ENCODE measurements around the gene DSCAML1.

The DSCAML1 gene

DNA sequence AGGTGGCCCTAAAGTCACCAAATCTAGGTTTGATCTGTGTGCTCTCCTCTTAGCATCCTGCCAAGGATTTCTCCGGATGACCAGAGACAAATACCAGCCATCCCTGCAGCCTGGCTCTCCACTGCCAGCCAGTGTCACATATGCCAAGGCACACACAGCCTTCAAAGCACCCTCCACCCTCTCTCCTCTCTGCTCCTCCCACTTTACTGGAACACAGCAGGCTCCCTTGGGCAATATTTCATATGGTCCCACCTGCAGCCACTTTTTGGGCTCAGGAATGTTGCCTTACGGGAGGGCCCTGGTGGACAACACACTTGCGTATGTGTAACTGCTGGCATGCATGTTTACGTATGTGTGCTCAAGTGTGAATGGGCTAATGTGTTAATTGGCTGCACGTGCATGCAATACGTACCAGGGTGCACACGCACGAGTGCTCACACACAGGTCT, 285.5 kb downstream of the DSCAML1 start:
- DNase-seq: no peak

DNA sequence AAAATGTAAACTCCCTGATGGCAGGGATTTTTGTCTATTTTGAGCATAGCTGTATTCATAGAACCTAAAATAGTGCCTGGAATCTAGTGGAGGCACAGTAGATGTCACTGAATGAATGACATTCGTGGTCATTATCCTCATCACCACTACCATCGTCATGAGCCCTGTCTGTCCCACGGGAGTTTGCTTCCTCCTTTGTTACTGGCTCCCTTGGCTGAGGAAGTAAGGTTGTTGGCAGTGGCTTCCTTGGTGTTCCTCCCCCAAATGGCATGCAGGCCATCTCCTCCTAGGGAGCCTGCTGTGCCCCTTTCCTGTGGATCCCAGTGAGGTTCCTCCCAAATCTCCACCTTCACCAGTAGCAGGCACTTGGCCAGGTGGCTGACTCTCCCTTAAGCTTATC, 286.4 kb downstream of the DSCAML1 start:
- DNase-seq: peak; percentile 31

DNA sequence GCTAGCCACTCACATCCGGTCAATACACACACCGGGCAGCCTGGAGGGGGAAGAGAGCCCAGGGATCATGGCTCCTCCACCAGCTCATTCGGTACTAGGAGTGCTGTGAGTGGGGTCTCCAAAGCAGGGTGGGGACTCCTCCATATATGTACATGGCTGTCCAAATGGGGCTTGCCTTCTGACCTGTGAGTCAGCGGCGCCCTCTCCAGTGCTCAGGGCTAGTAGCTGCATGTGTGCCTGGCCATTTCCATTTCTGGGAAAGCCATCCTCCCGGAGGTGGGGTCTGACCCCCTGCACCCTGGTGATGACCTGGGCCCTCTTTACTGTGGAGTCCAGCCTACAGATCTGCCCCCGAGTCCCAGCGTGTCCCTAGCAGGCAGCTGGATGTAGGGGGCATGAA, 287.5 kb downstream of the DSCAML1 start:
- DNase-seq: no peak

DNA sequence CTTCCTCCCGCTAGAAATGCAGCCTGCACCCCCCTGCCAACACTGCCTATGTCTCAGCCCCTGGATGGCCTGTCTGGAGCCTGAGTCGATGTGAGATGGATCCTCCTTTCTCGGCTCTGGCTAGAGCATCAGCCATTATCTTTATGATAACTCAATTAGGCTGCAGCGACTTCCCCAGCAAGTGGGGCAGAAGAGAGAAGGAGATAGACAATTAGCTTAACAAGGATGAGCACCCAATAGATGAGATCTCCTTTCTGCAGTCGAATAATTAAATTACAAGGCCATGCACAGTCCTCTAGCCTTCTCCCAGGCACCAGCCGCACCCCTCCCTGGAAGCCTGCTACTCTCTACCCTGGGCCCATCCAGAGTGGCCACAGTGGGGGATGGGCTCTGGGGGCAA, 290.0 kb downstream of the DSCAML1 start:
- DNase-seq: no peak

DNA sequence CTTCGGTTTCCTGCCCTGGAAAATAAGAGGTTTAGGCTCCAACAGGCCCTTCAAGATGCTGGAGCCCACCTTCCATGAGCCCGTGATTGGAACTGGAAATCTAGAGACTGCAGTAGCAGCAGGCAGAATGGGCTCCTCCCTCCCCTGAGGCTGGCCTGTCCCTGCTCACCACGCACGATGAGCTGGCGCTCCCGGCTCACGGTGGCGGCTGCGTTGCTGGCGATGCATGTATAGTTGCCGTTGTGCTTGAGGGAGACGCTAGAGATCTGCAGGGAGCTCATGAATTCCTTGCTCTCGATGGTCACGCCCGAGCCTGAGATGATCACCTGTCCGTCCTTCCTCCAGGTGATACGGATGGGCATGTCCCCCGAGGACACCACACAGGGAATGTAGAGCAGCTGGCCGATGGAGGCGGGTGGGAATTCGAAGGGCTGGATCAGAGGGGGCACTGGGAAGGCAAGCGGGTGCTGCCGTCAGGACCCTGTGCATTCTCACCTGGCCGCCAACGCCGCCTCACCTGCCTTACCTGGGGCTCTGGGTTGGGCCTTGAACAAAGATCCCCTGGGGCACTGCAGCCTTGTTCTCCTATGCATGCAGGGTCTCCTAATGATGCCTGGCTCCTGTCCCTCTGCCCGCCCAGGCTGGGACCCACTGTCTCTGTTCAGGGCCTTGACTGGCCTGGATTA, 291.6 kb downstream of the DSCAML1 start:
- DNase-seq: no peak

DNA sequence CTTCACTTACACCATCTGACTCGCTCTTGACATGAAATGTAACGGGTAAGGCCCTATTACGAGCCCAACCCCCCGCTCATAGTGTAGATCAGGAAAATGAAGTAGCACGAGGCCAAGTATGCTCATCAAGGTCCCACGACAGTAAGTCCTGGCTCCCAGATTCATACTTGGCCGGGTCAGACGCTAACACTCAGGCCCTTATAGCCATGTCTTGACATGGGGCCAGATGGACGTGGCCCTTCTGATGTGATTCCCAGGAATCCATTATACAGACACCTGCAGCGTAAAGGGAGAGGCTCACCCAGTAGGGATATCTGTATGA, 294.3 kb downstream of the DSCAML1 start:
- DNase-seq: no peak

DNA sequence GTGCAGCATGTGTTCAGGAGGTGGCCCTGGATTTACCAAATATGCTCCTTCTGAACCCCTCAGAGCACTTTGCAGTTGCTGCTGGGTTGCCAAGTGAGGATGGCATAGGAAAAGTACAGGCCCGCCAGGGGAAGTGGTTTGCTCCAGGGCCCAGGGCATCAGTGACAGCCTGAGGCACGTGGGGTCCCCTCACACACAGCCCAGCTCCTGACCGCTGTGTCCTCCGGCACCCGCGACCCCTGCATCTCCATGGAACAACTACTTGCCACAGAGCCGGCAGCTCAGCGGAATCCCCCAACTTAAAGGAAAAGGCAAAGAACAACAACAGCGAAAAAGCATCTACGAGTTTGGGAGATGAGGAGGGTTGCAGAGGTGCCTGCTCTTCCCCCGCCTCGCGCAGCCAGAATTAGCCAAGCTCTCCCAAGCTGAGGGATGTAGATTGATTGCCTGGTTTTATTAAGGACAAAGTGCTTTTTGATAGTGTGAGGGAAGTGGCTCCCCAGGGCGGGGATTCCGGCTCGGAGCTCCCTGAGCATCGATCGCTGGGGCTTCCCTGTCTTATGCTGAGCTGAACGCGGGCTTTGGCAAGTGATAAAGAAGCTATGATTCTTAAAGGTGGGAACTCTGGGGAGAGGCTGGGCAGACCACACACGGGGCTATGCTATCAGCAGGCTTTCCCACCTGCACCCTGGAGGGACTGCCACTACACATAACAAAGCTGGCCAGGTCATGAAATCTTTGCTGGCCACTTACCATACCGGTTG, 294.8 kb downstream of the DSCAML1 start:
- DNase-seq: no peak

DNA sequence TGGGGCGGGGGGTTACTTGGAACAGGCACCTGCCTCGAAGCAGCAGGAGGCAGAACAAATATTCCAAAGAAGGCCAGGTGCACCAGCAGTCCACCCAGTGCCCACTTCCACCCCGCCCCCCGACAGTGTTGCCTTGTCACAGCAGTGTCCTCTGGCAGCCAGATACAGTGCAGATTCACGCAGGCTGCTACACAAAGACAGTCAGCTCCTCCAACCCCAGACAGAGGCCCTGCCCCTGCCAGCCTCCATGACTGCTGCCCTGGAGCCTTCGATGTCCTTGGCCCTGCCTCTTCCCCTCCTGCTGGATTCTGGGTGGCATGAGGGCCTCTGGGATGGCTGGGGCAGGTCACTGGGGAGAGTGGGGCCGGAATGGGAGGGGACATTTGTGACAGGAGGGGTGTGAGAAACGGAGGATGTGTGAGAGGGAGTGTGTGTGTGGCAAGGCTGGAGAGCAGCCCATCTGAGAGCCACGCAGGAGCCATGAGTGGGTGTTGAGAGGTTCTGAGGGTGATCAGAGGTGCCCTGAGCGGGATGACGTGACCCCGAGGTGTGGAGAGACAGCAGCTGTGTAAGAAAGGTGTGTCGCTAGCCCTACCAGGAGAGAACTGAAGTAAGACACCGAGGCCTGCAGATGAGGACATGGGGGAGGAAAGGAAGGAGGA, 295.6 kb downstream of the DSCAML1 start:
- DNase-seq: no peak

DNA sequence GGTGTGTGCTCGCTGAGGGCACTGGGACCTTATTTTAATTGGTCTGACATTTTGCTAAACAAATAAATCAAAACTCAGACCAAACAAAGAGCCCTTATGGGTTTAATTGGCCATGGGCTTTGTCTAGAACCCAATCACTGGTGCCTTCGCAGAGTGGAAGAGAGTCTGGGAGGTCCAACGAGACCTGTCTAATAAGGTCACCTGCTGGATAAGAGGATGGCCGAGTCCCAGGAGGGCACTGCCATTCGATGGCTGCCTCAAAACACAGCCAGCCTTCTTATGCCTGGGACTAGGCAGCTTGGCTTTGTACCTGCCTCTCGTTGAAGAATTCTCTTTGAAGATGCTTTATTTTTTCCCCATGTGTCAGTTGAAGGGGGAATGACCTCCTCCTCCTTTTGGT, 298.2 kb downstream of the DSCAML1 start:
- DNase-seq: no peak

DNA sequence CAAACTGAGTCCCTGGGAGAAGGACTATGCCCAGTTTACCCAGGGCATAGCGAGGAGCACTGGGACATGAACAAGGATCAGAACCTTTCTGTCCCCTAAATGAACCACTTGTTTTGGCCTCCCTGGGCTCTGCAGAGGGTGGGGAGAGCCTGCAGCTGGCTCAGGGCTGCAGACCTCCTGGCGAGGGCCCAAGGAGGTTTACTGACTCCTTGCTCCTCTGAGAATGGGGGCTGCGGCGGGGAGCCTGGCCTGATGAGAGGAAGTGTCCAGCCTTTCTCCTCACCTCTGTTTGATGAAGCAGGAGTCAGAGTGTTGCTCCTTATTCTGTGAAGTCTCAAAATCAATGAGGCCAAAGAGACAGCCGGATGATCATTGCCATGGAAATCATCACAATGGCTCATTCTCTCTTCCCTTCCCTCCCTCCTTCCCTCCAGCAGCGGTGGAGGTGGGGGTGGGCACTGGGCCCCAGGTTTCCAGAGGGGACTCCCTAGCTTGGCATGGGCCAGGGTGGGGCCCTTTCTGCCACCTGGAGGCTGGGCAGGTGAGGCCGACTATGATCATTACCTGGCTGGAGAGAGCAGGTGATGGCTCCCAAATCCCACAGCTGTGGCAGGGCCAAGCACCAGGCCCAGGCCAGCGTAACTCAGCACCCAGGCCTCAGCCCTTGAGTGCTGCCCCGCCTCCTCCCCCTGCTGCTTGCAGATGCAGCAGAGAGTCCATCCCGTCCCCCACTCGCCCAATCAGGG, 299.6 kb downstream of the DSCAML1 start:
- DNase-seq: no peak

DNA sequence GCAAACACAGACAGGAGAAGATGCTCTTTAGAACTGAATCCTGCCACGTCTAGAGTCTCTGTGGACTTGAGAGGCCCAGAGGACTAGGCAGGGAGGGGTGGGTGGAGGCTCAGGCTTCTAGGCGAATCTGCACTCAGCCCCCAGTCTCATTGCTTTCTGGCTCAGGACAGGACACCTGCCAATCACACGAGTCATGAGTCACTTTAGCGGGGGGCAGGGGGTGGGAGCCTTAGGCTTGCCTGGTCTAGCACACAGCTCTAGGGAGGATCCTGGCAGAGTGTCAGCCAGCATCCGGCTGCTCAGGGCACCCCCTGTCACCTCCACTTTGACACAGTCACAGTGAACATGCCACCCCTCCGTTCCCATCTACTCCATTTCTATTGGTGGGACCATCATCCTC, 301.7 kb downstream of the DSCAML1 start:
- DNase-seq: no peak

DNA sequence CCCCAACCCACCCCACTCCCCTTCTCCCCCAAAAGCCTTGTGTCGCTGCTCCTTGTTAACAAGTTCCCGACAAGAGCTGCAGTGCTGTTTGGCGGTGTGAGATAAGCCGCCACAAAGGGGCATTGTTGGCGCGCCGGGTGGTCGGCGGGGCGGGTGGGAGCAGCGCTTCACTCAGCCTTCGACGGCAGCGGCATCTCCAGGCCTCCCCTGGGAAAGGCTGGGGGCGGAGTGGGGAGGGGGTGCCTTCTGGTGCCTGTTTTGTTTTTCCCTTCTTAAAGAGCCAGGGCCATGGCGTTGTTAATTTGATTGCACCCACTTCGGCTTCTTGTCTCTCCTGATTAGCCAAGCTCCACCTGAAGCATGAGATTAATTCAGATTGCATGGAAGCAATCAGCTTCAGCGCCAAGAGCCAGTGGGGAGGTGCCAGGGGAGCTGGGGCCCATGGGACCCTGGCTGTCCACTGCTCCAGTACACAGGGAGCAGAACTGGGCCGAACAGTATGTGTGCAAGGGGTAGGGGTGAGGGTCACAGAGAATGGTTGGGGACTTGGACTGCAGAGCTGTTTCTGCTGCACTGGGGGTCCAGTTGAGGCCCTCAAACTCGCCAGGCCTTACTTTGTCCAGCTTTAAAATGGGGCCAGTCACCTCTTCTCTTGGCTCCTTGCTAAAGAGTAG, 304.3 kb downstream of the DSCAML1 start:
- no peak for DNase-seq

DNA sequence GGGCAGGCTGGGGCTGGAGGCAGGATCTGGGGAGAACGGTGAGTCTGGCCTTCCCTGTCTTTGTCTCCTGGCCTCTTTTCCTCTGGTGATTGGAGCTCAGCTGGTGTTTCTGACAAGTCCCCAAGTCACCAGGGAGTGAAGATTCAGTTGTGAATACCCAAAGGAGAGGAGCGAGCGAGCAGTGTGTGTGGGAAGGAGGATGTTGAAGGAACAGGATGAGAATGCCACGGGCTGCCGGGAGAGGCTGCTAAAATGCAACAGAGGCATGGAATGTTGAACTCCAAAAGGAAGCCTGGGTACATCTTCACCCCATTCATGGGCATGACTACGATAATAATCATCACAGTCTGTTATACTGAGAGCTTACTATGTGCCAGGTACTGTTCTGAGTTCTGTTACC, 306.1 kb downstream of the DSCAML1 start:
- no peak for DNase-seq

DNA sequence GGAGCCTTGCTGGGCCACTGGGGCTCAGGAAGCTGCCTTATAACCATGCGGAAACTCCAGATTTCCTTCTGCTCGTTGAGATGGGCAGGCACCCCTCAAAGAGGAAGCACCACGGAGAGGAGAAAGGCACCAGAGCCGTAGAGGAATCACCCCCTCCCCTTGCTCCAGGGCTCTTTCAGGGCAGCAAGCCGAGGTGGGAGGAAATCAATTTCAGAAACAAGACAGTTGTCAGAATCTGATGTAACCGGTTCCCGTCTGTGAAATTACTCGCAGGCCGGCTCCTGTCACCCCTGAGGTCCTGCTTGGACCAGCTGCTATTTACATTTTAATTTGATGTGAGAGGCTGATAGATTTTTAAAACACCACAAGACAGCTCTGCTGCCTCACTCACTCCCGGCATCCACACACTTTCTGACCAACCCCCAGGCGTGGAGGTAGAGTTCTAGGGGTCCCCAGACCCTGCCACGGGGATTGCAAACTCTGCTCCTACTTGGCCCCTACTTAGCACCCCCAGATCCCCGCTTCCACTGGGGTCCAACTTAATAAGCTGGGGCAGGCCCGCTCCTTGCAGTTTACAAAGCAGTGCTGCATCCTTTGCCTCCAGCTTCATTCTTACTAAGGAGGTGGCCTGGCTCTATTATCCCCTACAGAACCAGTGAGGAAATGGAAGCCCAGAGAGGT, 306.9 kb downstream of the DSCAML1 start:
- DNase-seq: no peak

DNA sequence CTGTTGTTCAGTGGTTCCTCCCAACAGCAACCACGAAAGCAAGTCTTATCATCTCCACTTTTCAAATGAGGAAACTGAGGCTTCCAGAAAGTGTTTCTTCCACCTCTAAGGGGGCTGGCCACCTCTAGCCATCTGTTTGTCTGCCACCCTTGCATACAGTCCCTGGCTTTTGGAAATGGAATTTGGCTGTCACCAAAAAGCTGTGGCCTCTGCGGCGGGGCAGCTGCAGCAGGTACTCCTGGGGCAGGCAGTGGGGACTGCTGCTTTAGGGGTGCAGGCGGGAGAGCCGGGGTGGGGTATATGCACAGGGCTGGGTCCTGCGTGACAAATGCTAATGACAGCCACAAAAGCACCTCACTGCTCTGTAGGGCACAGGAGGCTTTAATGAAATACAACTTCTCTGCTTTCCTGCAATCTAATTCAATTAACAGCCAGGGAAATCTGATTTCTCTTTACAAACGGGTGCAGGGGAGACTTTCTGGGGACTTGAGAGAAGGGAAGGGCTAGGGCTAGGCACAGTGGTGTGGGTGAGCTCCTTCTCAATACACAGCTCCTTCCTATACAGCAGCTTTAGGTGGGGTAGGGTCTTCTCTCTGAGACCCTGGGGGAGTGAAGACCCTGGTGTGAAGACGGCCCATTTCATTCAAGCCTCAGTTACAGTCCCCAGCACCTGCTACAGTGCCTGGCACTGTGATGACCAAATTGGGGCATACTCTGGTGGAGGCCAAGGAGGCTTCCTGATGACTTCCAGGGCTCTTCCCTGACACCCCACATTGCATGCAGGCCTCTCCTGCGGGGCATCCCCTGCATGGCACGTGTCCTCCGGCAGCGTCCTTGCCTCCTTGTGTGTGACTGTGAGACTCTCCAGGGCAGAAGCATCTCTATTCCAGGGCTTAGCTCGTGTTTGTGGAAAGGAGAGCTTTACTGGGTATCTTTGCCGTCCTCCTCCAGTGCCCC, 307.7 kb downstream of the DSCAML1 start:
- no peak for DNase-seq

DNA sequence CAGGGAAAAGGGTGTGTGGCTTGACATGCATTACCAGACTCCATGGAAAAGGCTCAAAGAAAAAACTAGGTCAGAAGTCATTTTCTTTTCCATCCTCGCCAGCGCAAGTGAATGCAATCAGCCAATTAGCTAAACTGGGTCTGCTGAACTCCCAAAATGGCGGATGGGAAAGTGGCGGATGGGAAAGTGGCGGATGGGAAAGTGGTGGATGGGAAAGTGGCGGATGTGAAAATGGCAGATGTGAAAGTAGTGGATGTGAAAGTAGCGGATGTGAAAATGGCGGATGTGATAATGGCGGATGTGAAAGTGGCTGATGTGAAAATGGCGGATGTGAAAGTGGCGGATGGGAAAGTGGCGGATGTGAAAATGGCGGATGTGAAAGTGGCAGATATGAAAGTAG, 311.0 kb downstream of the DSCAML1 start:
- DNase-seq: no peak

DNA sequence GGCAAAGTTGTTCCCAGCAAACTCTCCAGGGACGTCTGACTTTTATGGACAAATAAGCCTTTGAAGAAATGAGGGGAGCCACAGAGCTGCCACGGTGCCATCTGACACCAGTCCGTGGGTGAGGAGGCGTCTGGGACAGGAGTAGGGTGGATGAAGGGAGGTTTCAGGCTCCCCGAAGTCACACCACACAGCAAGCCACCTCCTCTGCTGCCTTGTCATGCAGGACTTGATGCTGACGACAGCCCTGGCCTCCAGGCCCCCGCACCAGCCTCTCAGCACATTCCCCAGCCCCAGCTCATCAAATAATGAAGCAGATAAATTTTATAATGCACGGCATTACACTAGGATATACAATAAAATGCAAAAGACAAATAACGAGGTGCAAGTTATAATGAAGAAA, 312.9 kb downstream of the DSCAML1 start:
- DNase-seq: no peak

DNA sequence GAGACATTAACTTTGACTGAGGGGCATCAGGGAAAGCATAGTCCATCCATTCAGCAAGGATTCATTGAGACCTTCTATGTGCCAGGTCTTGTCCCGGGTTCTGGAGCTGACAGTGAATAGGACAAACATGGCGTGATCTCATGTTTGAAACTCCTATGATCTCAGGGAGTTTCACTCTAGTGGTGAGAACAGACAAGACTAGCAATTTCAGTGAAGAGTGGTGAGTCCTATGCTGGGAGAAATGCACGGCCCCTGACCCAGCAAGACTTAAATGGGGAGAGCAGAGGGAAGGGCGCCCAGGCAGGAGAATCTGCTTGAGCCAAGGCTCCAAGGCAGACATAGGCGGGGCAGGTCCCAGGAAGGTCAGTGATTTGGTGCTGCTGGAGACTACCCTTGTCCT, 313.6 kb downstream of the DSCAML1 start:
- DNase-seq: no peak

DNA sequence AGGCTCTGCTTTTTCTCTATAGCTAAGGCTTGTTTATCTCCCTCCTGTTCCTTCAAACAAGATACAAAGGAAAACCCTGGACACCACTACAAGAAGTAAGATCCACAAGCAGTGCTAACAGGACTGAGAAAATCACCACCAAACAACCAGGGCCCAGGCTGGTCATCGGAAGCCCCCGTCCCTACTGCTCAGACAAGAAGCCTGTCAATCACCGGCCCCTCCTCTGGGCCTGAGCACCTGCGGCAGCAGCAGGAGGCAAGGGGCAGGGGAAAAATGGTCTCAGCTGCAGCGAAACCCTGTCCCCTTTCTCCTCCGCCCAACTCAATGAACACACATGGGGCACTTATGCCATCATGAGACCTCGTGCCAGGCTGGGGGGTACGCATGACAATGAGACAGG, 314.1 kb downstream of the DSCAML1 start:
- DNase-seq: no peak

DNA sequence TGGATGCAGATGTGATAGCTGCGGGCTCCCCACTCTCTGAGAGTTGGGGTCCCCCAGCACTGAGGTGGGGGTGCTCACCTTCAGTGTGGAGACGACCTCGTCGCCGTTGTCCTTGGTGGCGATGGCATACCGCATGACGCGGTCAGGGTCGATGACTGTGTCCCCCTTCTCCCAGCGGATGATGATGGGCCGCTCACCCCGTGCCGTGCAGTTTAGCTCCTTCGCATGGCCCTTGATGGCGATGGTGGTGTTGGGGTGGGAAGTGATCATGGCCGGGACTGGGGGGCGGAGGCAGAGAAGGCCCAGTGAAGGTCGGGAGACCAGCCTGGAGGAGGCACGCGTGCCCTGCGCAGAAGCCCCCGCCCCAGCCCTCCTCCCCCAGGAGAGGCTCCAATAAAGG, 315.1 kb downstream of the DSCAML1 start:
- DNase-seq: no peak

DNA sequence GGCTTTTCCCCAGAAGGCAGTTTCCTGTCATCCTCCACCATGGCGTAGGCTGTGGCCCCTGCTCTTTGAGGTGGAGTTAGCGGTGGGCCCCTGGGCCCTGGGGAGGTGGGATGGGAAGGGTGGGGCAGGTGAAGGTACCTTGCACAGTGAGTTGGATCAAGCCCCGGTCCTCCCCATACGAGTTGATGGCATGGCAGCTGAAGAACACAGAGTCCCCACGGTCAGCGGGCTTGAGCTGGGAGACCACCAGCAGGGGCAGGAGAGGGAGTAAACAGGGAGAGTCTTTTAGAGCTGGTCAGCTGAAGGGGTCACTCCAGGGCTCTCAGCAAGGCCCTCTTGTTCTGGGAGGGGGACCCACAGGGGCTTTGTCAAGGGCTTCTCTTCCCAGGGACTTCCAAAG, 316.0 kb downstream of the DSCAML1 start:
- DNase-seq: no peak

Measured in GF-D8 (cell line).